ENCODE results near the gene CAMK1D. TPM values are rescaled to one million over a fixed set of nuclear protein-coding genes. Genes with fewer than 3 reads are reported as not detected.

Gene CAMK1D
- total and polyA plus RNA-seq, 10 of the 15 experiments (the other 5 are each of a cell fraction or from before 2014, with no cell fraction given) = 2.1 to 35.5 (median 14.7) TPM

- FAIRE-seq = no peak
- BruUV-seq (replicated peaks) = no TSS peak
- CTCF ChIA-PET = interaction anchor here (1.0 kb wide), 1 partner anchor 104 kb away, joined by 3 read pairs; no protein-coding TSS in a partner anchor
- no peaks in the 10 kb centered on the region for H3K9me3 ChIP-seq (replicated peaks; ENCODE audit: control insufficient read depth, insufficient read depth, low read length)
- peak overlapping the region; percentile 99 for H3K4me2 ChIP-seq (ENCODE audit: control insufficient read depth, insufficient read depth)
- H3K27ac ChIP-seq (ENCODE audit: control insufficient read depth, insufficient read depth) = peak overlapping the region; percentile 71
- H3K4me3 ChIP-seq = peak overlapping the region; percentile 62; the same call in 1 of the 2 replicates
- peaks cover 4% of the 10 kb centered on the region for H3K79me2 ChIP-seq (ENCODE audit: control insufficient read depth, insufficient read depth, low read length)
- 51% methylated on average over 12 of the region's 12 CpGs for WGBS (ENCODE audit: insufficient coverage, insufficient replicate concordance, low lambda C conversion rate, missing lambda C conversion rate)
- RAD21 ChIA-PET (ENCODE audit: unreplicated experiment) = no interaction called here
- DNase-seq (ENCODE audit: low read depth, low spot score) = no peak
- SMC1A ChIA-PET (ENCODE audit: uncharacterized antibody, unreplicated experiment) = interaction anchor here (1.1 kb wide), 1 partner anchor 11 kb away, joined by 6 read pairs; no protein-coding TSS in a partner anchor
- H3K27me3 ChIP-seq (replicated peaks in 1 of 2; ENCODE audit: control insufficient read depth in 2 of 2, insufficient read depth in 2 of 2, low read length in 1 of 2) = no peaks in the 10 kb centered on the region
- H3K9ac ChIP-seq (ENCODE audit: control insufficient read depth, insufficient read depth, low read length) = peak overlapping the region; percentile 74
- peaks cover 14% of the 10 kb centered on the region for H3K4me1 ChIP-seq (ENCODE audit: control insufficient read depth, insufficient read depth, low read length)
- ATAC-seq = no peak
- POLR2A ChIA-PET = interaction anchor here (1.0 kb wide), 1 partner anchor 24 kb away, joined by 4 read pairs; no protein-coding TSS in a partner anchor
- TF ChIP-seq BHLHE40 (IDR thresholded peaks at IDR 0.05; ENCODE audit: borderline replicate concordance in 1 of 2, low read depth in 2 of 2, low read length in 1 of 2) (0 out of 4 replicates have a peak, but pooled peaks have one; percentile 2 to 9), PAX5 (IDR thresholded peaks at IDR 0.05; ENCODE audit: borderline replicate concordance, low read depth, low read length) (no peak)
- in situ Hi-C loops (cut with MboI) = no loop called here
- peak overlapping the region; percentile 92 for H2AFZ ChIP-seq (ENCODE audit: control insufficient read depth, low read depth, low read length)
- H4K20me1 ChIP-seq (ENCODE audit: control insufficient read depth, insufficient read depth) = no peaks in the 10 kb centered on the region
- intact Hi-C loops (cut with micrococcal nuclease; ENCODE audit: unreplicated experiment) = no loop called here
- H3K36me3 ChIP-seq (ENCODE audit: control insufficient read depth in 2 of 2, insufficient read depth in 2 of 2, low read length in 1 of 2) = no peaks in the 10 kb centered on the region
Observed at GRCh38 chr10:12606461-12606860, 257.1 kb downstream of the CAMK1D start.

- ChIA-PET SMC1A (ENCODE audit: uncharacterized antibody, unreplicated experiment) (no interaction called here), RAD21 (ENCODE audit: unreplicated experiment) (no interaction called here), POLR2A (no interaction called here), CTCF (interaction anchor here (0.6 kb wide), 1 partner anchor 351 kb away, joined by 3 read pairs; no protein-coding TSS in a partner anchor)
- H3K27ac ChIP-seq (ENCODE audit: control insufficient read depth, insufficient read depth) = no peak overlapping the region
- 69% methylated on average over 6 of the region's 6 CpGs for WGBS (ENCODE audit: insufficient coverage, insufficient replicate concordance, low lambda C conversion rate, missing lambda C conversion rate)
- no peaks in the 10 kb centered on the region for H3K36me3 ChIP-seq (ENCODE audit: control insufficient read depth in 2 of 2, insufficient read depth in 2 of 2, low read length in 1 of 2)
- no peak overlapping the region for H2AFZ ChIP-seq (ENCODE audit: control insufficient read depth, low read depth, low read length)
- no TSS peak for BruUV-seq (replicated peaks)
- FAIRE-seq = no peak
- H3K79me2 ChIP-seq (ENCODE audit: control insufficient read depth, insufficient read depth, low read length) = peaks cover 4% of the 10 kb centered on the region
- H3K4me1 ChIP-seq (ENCODE audit: control insufficient read depth, insufficient read depth, low read length) = peaks cover 14% of the 10 kb centered on the region
- no peaks in the 10 kb centered on the region for H4K20me1 ChIP-seq (ENCODE audit: control insufficient read depth, insufficient read depth)
- no peaks in the 10 kb centered on the region for H3K9me3 ChIP-seq (replicated peaks; ENCODE audit: control insufficient read depth, insufficient read depth, low read length)
- no peak overlapping the region for H3K4me3 ChIP-seq
- no peak for ATAC-seq
- no peaks in the 10 kb centered on the region for H3K27me3 ChIP-seq (replicated peaks in 1 of 2; ENCODE audit: control insufficient read depth in 2 of 2, insufficient read depth in 2 of 2, low read length in 1 of 2)
- H3K4me2 ChIP-seq (ENCODE audit: control insufficient read depth, insufficient read depth) = no peak overlapping the region
- intact Hi-C loops (cut with micrococcal nuclease; ENCODE audit: unreplicated experiment) = no loop called here
- DNase-seq (ENCODE audit: low read depth, low spot score) = no peak
- in situ Hi-C loops (cut with MboI) = no loop called here
- no peak overlapping the region for H3K9ac ChIP-seq (ENCODE audit: control insufficient read depth, insufficient read depth, low read length)
- no peak for TF ChIP-seq ZNF274 (IDR thresholded peaks at IDR 0.05; ENCODE audit: insufficient read depth, insufficient read length)
- TF ChIP-seq GABPA (IDR thresholded peaks at IDR 0.05; ENCODE audit: low read depth) = no peak
- no peak for TF ChIP-seq HSF1 (IDR thresholded peaks at IDR 0.05; ENCODE audit: low read depth, low read length)
- no peak for TF ChIP-seq REST (IDR thresholded peaks at IDR 0.05; ENCODE audit: low read depth, low read length)
- no peak for TF ChIP-seq ZNF217 (IDR thresholded peaks at IDR 0.05)
- TF ChIP-seq CEBPB (IDR thresholded peaks at IDR 0.05; ENCODE audit: borderline replicate concordance in 1 of 2, low read depth in 2 of 2, low read length in 2 of 2) = no peak
- no peak for TF ChIP-seq ZNF24 (IDR thresholded peaks at IDR 0.05)
- no peak for TF ChIP-seq CTCF (IDR thresholded peaks at IDR 0.05 in 2 of 3, conservative IDR thresholded peaks at IDR 0.05 in 1 of 3; ENCODE audit: control insufficient read depth in 2 of 3, extremely low read depth in 1 of 3, insufficient read depth in 1 of 3, low read depth in 3 of 3, low read length in 3 of 3)
Observed at GRCh38 chr10:12608761-12609160, 259.4 kb downstream of the CAMK1D start.

Measured in GM12878 (cell line).